Transverse colon (tissue), 4 donors: ENCODE data around the gene TMEM235.

Experiments used
- CTCF ChIP-seq, 5 experiments: fragments of 200-600 bp in 3 of 5; fragments of 450-650 bp in 2 of 5; sonication (generic) in 3 of 5; IDR thresholded peaks; 1 replicate in 2 of 5; 2 replicates in 3 of 5; pipeline ENCODE4 v1.5.1; 2016 to 2017; ENCODE audit warnings: antibody characterized with exemption in 5 of 5, inconsistent platforms in 3 of 5, mild to moderate bottlenecking in 2 of 5, moderate library complexity in 1 of 5
- POLR2A ChIP-seq: fragments of 450-650 bp; IDR thresholded peaks from one replicate; pipeline ENCODE4 v1.6.1; 2016; ENCODE audit warnings: antibody characterized with exemption, mild to moderate bottlenecking, moderate library complexity
- POLR2AphosphoS5 ChIP-seq, 3 donors: sonication (generic); formaldehyde crosslinking; IDR thresholded peaks; one replicate each; pipeline ENCODE4 v1.6.1; 2016; ENCODE audit warnings: antibody characterized with exemption in 3 of 3

- TF ChIP-seq CTCF (IDR thresholded peaks at IDR 0.05) (no peak), POLR2A (no peak), POLR2AphosphoS5 (IDR thresholded peaks at IDR 0.05) (no peak)
These were observed 42.4 kb downstream of the TMEM235 start for GRCh38 chr17:78273813-78274212.
